A549 (cell line): Measurements from ENCODE around the gene LRFN4. TPM values are rescaled to one million over a fixed set of nuclear protein-coding genes. Genes with fewer than 3 reads are reported as not detected.

Source experiments
- ATAC-seq, 2 experiments: fragments of 200-7000 bp in 1 of 2; fragments of >200 bp in 1 of 2; cut with Nextera tagmentation in 1 of 2; cut with Tn5 transposase in 1 of 2; 3 replicates each; pipeline versions ENCODE4 v1.8.0 to v1.9.1; 2018 to 2020; ENCODE audit warnings: mild to moderate bottlenecking in 1 of 2, moderate library complexity in 1 of 2
- CTCF ChIA-PET: fragments of 300-600 bp; sonication (Branson Sonifier 250); formaldehyde crosslinking; extraction: SDS; loops from one replicate; lab custom pipeline; 2021; ENCODE audit warnings: antibody characterized with exemption, inconsistent platforms; lab: Yijun Ruan, JAX
- POLR2A ChIA-PET: fragments of 350-600 bp; formaldehyde crosslinking; extraction: SDS; loops from one replicate; lab custom pipeline; 2021; ENCODE audit warnings: antibody characterized with exemption, inconsistent platforms; lab: Yijun Ruan, JAX
- DNase-seq, 2 experiments: peaks; one replicate each; pipeline versions ENCODE4 v3.0.0 to v3.0.0-alpha.2; 2011 to 2016; ENCODE audit warnings: low read depth in 1 of 2, low spot score in 1 of 2
- FAIRE-seq: peaks from 2 replicates; lab custom pipeline; 2011; peaks lifted over from hg19 to GRCh38; lab: Jason Lieb, UNC
- H3K27ac ChIP-seq, 2 experiments: fragments of >200 bp; sonication (Bioruptor Twin); formaldehyde crosslinking; 3 replicates each; pipeline ENCODE4 v1.5.1; 2016 to 2017
- H3K4me1 ChIP-seq: fragments of >200 bp; sonication (Bioruptor Twin); formaldehyde crosslinking; 3 replicates; pipeline ENCODE4 v1.6.1; 2016
- H3K4me2 ChIP-seq: fragments of >200 bp; sonication (Bioruptor Twin); formaldehyde crosslinking; 3 replicates; pipeline ENCODE4 v1.6.1; 2016
- H3K4me3 ChIP-seq: fragments of >200 bp; sonication (Bioruptor Twin); formaldehyde crosslinking; 3 replicates; pipeline ENCODE4 v1.5.1; 2016
- H3K9me3 ChIP-seq: fragments of >200 bp; sonication (Bioruptor Twin); formaldehyde crosslinking; 3 replicates; pipeline ENCODE4 v1.6.1; 2016
- CHD2 ChIP-seq: fragments of 150-350 bp; IDR thresholded peaks from 2 replicates; pipeline ENCODE4 v1.6.1; 2014; ENCODE audit warnings: low read length; ENCODE audit not compliant: partially characterized antibody
- CHD4 ChIP-seq: fragments of 200-600 bp; sonication (generic); IDR thresholded peaks from 2 replicates; pipeline ENCODE4 v1.6.1; 2016; ENCODE audit warnings: antibody characterized with exemption, mild to moderate bottlenecking, borderline replicate concordance
- CTCF ChIP-seq: fragments of >200 bp; sonication (Bioruptor Twin); formaldehyde crosslinking; IDR thresholded peaks from 3 replicates; pipeline ENCODE4 v1.5.1; 2016
- EHF ChIP-seq: fragments of 250-450 bp; sonication (Bioruptor Pico); IDR thresholded peaks from 2 replicates; pipeline ENCODE4 v1.5.0; 2020; ENCODE audit warnings: mild to moderate bottlenecking
- EP300 ChIP-seq, 2 experiments: fragments of >200 bp; sonication (Bioruptor Twin); formaldehyde crosslinking; IDR thresholded peaks; 2 replicates in 1 of 2; 3 replicates in 1 of 2; pipeline ENCODE4 v1.6.1; 2016 to 2017
- ESRRA ChIP-seq: fragments of 150-350 bp; IDR thresholded peaks from 2 replicates; pipeline ENCODE4 v1.6.1; 2014; ENCODE audit warnings: mild to moderate bottlenecking, low read length, borderline replicate concordance
- FOSB ChIP-seq: fragments of 250-450 bp; sonication (Bioruptor Pico); IDR thresholded peaks from 2 replicates; pipeline ENCODE4 v1.5.0; 2020; ENCODE audit warnings: mild to moderate bottlenecking, moderate library complexity
- FOXS1 ChIP-seq: fragments of 250-450 bp; sonication (Bioruptor Pico); IDR thresholded peaks from 2 replicates; pipeline ENCODE4 v1.5.0; 2020; ENCODE audit warnings: mild to moderate bottlenecking, moderate library complexity
- HDAC2 ChIP-seq: fragments of 200-600 bp; sonication (generic); IDR thresholded peaks from 2 replicates; pipeline ENCODE4 v1.6.1; 2016
- HEYL ChIP-seq: fragments of 250-450 bp; sonication (Bioruptor Pico); IDR thresholded peaks from 2 replicates; pipeline ENCODE4 v1.8.0; 2021; ENCODE audit warnings: mild to moderate bottlenecking, moderate library complexity
- HOXB13 ChIP-seq: fragments of 250-450 bp; sonication (Bioruptor Pico); IDR thresholded peaks from 2 replicates; pipeline ENCODE4 v1.5.0; 2020; ENCODE audit warnings: low read depth, mild to moderate bottlenecking, moderate library complexity
- JUN ChIP-seq, 2 experiments: fragments of >200 bp; sonication (Bioruptor Twin); formaldehyde crosslinking; IDR thresholded peaks; 2 replicates in 1 of 2; 3 replicates in 1 of 2; pipeline ENCODE4 v1.6.1; 2016 to 2017
- KDM1A ChIP-seq: fragments of 200-600 bp; sonication (generic); IDR thresholded peaks from 2 replicates; pipeline ENCODE4 v1.6.1; 2016; ENCODE audit warnings: low read depth, mild to moderate bottlenecking
- MAFK ChIP-seq: fragments of 450-650 bp; IDR thresholded peaks from 2 replicates; pipeline ENCODE4 v1.6.1; 2014; ENCODE audit not compliant: partially characterized antibody
- MYC ChIP-seq: IDR thresholded peaks from 2 replicates; pipeline ENCODE4 v1.6.1; 2012; ENCODE audit warnings: mild to moderate bottlenecking, inconsistent platforms, low read length, improper control_type of control experiment, borderline replicate concordance
- NFE2L2 ChIP-seq: fragments of 150-350 bp; conservative IDR thresholded peaks from 2 replicates; pipeline ENCODE4 v1.6.1; 2014; ENCODE audit warnings: low read length
- NPAS2 ChIP-seq: fragments of 250-450 bp; sonication (Bioruptor Pico); IDR thresholded peaks from 2 replicates; pipeline ENCODE4 v1.8.0; 2022; ENCODE audit warnings: mild to moderate bottlenecking, moderate library complexity, borderline replicate concordance
- NR3C1 ChIP-seq: fragments of >200 bp; sonication (Bioruptor Twin); formaldehyde crosslinking; IDR thresholded peaks from 3 replicates; pipeline ENCODE4 v1.6.1; 2017
- RAD21 ChIP-seq, 2 experiments: fragments of >200 bp in 1 of 2; sonication (Bioruptor Twin) in 1 of 2; formaldehyde crosslinking in 1 of 2; IDR thresholded peaks in 1 of 2; conservative IDR thresholded peaks in 1 of 2; 2 replicates in 1 of 2; 3 replicates in 1 of 2; pipeline ENCODE4 v1.6.1; 2012 to 2018; ENCODE audit warnings: inconsistent platforms in 1 of 2
- RARB ChIP-seq: fragments of 250-450 bp; sonication (Bioruptor Pico); IDR thresholded peaks from 2 replicates; pipeline ENCODE4 v1.8.0; 2021; ENCODE audit warnings: mild to moderate bottlenecking, moderate library complexity
- RCOR1 ChIP-seq: fragments of 150-350 bp; IDR thresholded peaks from 2 replicates; pipeline ENCODE4 v1.6.1; 2014; ENCODE audit warnings: antibody characterized with exemption, low read length, low read depth
- RFX5 ChIP-seq: fragments of 450-650 bp; IDR thresholded peaks from 2 replicates; pipeline ENCODE4 v1.7.1; 2014; ENCODE audit warnings: antibody characterized with exemption, mild to moderate bottlenecking, moderate library complexity
- RNF2 ChIP-seq: fragments of 200-600 bp; sonication (generic); IDR thresholded peaks from 2 replicates; pipeline ENCODE4 v1.6.1; 2016; ENCODE audit warnings: low read depth, mild to moderate bottlenecking, antibody characterized with exemption, moderate library complexity, borderline replicate concordance
- SMC3 ChIP-seq: fragments of >200 bp; sonication (Bioruptor Twin); formaldehyde crosslinking; IDR thresholded peaks from 3 replicates; pipeline ENCODE4 v1.6.1; 2018; ENCODE audit warnings: inconsistent platforms
- TFCP2L1 ChIP-seq: fragments of 250-450 bp; sonication (Bioruptor Pico); IDR thresholded peaks from 2 replicates; pipeline ENCODE4 v1.5.0; 2021; ENCODE audit warnings: mild to moderate bottlenecking
- TP53 ChIP-seq: fragments of 250-450 bp; sonication (Bioruptor Pico); IDR thresholded peaks from 2 replicates; pipeline ENCODE4 v1.5.0; 2021; ENCODE audit warnings: mild to moderate bottlenecking, moderate library complexity
- USF2 ChIP-seq: fragments of 450-650 bp; IDR thresholded peaks from 2 replicates; pipeline ENCODE4 v1.6.1; 2014; ENCODE audit warnings: antibody characterized with exemption
- ZC3H11A ChIP-seq: fragments of 450-650 bp; IDR thresholded peaks from 2 replicates; pipeline ENCODE4 v1.6.1; 2014; ENCODE audit warnings: antibody characterized with exemption, mild to moderate bottlenecking
- ZSCAN20 ChIP-seq: fragments of 250-450 bp; sonication (Bioruptor Pico); IDR thresholded peaks from 2 replicates; pipeline ENCODE4 v1.8.0; 2022; ENCODE audit warnings: mild to moderate bottlenecking, moderate library complexity
- WGBS: methylation state at CpG from one replicate; pipeline ENCODE4 v1.1.6; 2017; ENCODE audit errors: missing lambda C conversion rate; 5-methylcytosine and 5-hydroxymethylcytosine counted together
- polyA plus RNA-seq, 4 experiments: library from polyadenylated mRNA; depleted of rRNA in 3 of 4; stranded (reverse); fragments of >200 nt; fragmentation: RNase III in 1 of 4; extraction: RNeasy Plus Mini Kit Qiagen cat#74134 plus additional on column Dnase treatment in 1 of 4; gene quantifications; 2 replicates in 3 of 4; 3 replicates in 1 of 4; pipeline ENCODE4 v1.2.3, GENCODE V29; 2011 to 2017
- TF ChIP-seq, protein P1 (sequence below): IDR thresholded peaks from 2 replicates; pipeline ENCODE4 v1.6.1; 2012
- TF ChIP-seq, protein P2 (sequence below): fragments of 250-450 bp; sonication (Bioruptor Pico); IDR thresholded peaks from 2 replicates; pipeline ENCODE4 v1.5.0; 2021; ENCODE audit warnings: mild to moderate bottlenecking, moderate library complexity, borderline replicate concordance
- TF ChIP-seq, protein P3 (sequence below): IDR thresholded peaks from 2 replicates; pipeline ENCODE4 v1.6.1; 2012

LRFN4 gene
- polyA plus RNA-seq, 2 of the 4 experiments (the other 2 are of a cell fraction), result 8.8 to 50.0 TPM

DNA sequence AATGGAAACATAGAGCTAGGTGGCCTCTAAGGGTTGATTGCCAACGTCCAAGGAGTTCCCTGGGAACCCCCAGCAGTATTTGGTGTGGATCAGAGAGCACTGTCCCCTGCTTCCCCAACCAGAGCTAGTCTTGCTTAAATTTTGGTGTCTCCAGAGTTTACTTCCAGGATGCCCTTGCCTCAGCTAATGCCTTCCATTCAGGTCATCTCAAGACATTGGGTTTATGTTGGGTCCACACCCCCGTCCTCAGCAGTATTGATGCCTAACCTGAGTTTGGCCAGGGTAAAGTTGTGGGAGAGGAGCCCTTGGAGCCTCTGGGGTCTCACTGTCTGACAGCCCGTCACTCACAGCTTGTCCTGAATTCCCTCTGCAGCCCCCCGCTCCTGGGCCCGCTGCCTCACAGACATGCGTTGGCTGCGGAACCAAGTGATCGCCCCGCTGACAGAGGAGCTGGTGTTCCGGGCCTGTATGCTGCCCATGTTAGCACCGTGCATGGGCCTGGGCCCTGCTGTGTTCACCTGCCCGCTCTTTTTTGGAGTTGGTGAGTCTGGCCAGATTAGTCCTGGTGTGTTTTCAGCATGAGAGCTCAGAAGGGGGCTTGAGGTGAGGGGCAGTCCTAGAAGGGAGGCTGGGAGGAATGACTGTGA is 12.2 kb upstream of the LRFN4 start:
- 89% methylated on average over 12 of the region's 12 CpGs for WGBS
- ATAC-seq (no peak), DNase-seq (no peak), FAIRE-seq (no peak)
- ChIA-PET CTCF (interaction anchor here (0.6 to 5.5 kb wide), 11 partner anchors 9 to 436 kb away, joined by 3 to 30 read pairs (median 4); partner anchors contain the start of genes C11orf86 and MRPL11), POLR2A (interaction anchor here (1.3 to 4.9 kb wide), 3 partner anchors 9 to 444 kb away, joined by 3 to 53 read pairs (median 6); partner anchors contain the start of gene SYT12)
- Histone ChIP-seq H3K4me3 (peak overlapping the region; percentile 95), H3K4me1 (peaks cover 45% of the 10 kb centered on the region), H3K4me2 (peak overlapping the region; percentile 99), H3K27ac (peak overlapping the region in 1 of 2 experiments; percentile 99; a peak in 3 of 6 replicates), H3K9me3 (no peaks in the 10 kb centered on the region)
- TF ChIP-seq CHD4, result no peak
- no peak for TF ChIP-seq MAFK
- TF ChIP-seq SMC3, result no peak
- TF ChIP-seq MYC, result no peak
- no peak for TF ChIP-seq CTCF
- TF ChIP-seq, protein P1, sequence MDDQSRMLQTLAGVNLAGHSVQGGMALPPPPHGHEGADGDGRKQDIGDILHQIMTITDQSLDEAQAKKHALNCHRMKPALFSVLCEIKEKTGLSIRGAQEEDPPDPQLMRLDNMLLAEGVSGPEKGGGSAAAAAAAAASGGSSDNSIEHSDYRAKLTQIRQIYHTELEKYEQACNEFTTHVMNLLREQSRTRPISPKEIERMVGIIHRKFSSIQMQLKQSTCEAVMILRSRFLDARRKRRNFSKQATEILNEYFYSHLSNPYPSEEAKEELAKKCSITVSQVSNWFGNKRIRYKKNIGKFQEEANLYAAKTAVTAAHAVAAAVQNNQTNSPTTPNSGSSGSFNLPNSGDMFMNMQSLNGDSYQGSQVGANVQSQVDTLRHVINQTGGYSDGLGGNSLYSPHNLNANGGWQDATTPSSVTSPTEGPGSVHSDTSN, result no peak
- no peak for TF ChIP-seq TP53 (CRISPR knock-in tag)
- TF ChIP-seq RCOR1, result no peak
- TF ChIP-seq EHF (CRISPR knock-in tag), result no peak
- TF ChIP-seq FOSB (CRISPR knock-in tag), result no peak
- no peak for TF ChIP-seq ZSCAN20 (CRISPR knock-in tag)
- TF ChIP-seq EP300 (IDR thresholded peaks at IDR 0.05), result no peak
- TF ChIP-seq USF2, result no peak
- TF ChIP-seq ESRRA, result no peak
- no peak for TF ChIP-seq RFX5
- TF ChIP-seq RNF2, result no peak
- no peak for TF ChIP-seq FOXS1 (CRISPR knock-in tag)
- TF ChIP-seq KDM1A, result no peak
- TF ChIP-seq RARB, result no peak

DNA sequence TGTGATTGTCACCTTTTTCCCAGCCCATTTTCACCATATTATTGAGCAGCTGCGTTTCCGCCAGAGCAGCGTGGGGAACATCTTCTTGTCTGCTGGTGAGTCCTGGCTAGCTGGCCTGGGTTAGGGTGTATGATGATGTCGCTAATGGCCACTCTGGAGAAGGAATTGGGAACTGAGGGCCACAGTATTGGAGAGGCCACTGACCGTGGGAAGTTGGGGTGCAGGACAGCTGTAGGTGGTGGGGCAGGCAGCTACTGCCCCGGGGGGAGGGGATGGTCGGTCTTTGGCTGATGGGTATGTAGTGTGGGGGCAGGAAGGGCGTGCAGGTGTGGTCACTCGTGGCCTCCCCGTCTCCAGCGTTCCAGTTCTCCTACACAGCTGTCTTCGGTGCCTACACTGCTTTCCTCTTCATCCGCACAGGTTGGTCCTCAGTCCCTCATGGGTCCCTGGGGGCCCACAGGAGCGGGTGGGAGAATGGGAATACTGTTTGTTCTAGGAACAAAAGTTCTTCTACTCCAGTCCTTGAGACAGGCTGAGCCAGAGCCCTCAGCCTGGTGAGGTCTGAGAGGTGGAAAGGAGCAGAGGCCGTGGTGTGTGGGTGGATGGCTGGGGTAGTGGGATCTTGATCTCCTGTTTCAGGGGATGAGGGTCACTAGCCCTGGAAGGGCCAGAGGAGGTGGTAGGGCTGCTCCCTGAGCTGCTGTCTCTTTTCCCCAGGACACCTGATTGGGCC is 11.6 kb upstream of the LRFN4 start:
- Histone ChIP-seq H3K4me2 (peak overlapping the region; percentile 99), H3K4me1 (peaks cover 42% of the 10 kb centered on the region), H3K4me3 (no peak overlapping the region), H3K27ac (peak overlapping the region in 1 of 2 experiments; percentile 18; a peak in 1 of 6 replicates), H3K9me3 (no peaks in the 10 kb centered on the region)
- ATAC-seq (no peak), DNase-seq (no peak), FAIRE-seq (no peak)
- POLR2A ChIA-PET, result interaction anchor here (0.8 to 4.9 kb wide), 2 partner anchors 9 to 59 kb away, joined by 3 to 53 read pairs; no protein-coding TSS in a partner anchor
- TF ChIP-seq RARB (no peak), CHD2 (no peak), RAD21 (conservative IDR thresholded peaks at IDR 0.05 in 1 of 2, IDR thresholded peaks at IDR 0.05 in 1 of 2) (no peak), NPAS2 (CRISPR knock-in tag) (no peak), HOXB13 (no peak), TFCP2L1 (CRISPR knock-in tag) (no peak), HEYL (no peak), NFE2L2 (no peak), EP300 (IDR thresholded peaks at IDR 0.05) (no peak), NR3C1 (no peak), RCOR1 (no peak), ZC3H11A (no peak), JUN (IDR thresholded peaks at IDR 0.05) (no peak), HDAC2 (no peak), ESRRA (no peak)
- TF ChIP-seq, protein P2, sequence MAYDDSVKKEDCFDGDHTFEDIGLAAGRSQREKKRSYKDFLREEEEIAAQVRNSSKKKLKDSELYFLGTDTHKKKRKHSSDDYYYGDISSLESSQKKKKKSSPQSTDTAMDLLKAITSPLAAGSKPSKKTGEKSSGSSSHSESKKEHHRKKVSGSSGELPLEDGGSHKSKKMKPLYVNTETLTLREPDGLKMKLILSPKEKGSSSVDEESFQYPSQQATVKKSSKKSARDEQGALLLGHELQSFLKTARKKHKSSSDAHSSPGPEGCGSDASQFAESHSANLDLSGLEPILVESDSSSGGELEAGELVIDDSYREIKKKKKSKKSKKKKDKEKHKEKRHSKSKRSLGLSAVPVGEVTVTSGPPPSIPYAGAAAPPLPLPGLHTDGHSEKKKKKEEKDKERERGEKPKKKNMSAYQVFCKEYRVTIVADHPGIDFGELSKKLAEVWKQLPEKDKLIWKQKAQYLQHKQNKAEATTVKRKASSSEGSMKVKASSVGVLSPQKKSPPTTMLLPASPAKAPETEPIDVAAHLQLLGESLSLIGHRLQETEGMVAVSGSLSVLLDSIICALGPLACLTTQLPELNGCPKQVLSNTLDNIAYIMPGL, result no peak
- TF ChIP-seq, protein P3, sequence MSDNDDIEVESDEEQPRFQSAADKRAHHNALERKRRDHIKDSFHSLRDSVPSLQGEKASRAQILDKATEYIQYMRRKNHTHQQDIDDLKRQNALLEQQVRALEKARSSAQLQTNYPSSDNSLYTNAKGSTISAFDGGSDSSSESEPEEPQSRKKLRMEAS, result no peak
- CTCF ChIA-PET, result interaction anchor here (1.0 to 5.5 kb wide), 8 partner anchors 10 to 436 kb away, joined by 3 to 30 read pairs (median 4); partner anchors contain the start of gene C11orf86
- WGBS, result 89% methylated on average over 14 of the region's 15 CpGs
